Upper lobe of left lung (tissue), 4 donors: ENCODE results near the gene TROAP.

Experiments used
- POLR2A ChIP-seq, 4 donors: fragments of 450-650 bp; IDR thresholded peaks; one replicate each; pipeline ENCODE4 v1.5.1; 2016 to 2017; ENCODE audit warnings: antibody characterized with exemption in 4 of 4, mild to moderate bottlenecking in 2 of 4
- TF ChIP-seq, protein P1 (sequence below), 6 experiments: fragments of 450-650 bp in 4 of 6; fragments of 200-600 bp in 2 of 6; sonication (generic) in 2 of 6; IDR thresholded peaks; one replicate each; pipeline ENCODE4 v1.5.1; 2016 to 2019; ENCODE audit warnings: antibody characterized with exemption in 6 of 6

DNA sequence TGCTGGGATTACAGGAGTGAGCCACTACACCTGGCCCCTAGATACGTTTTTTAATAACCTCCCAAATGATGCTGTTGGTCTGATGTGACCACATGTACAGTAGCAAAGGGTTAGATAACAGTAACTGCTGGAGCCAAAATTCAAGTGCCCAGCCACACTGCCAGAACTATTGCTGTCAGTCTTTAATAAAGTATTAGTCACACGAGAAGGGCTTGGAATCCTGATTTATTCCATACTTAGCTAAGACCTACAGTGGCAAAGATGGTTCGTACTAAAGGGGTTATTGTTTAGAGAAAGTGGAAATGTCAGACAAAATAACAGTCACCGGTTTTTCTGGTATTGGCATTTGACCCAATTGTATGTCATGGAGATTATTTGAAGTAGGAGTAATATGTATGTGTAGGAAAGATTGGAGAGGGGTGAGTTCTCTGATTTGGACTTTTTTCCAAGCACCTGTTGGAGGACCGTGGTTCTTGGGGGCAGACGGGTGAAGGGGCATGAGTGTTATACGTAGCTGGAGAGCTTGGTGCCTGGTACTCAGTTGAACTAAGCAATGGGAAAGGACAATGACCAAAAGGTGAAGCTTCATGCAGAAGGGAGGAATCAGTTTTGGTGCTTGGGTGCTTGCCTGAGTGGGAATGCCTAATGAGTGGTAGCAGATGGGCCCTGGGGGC, 48.5 kb upstream of the TROAP start:
- TF ChIP-seq POLR2A (IDR thresholded peaks at IDR 0.05) = no peak
- TF ChIP-seq, protein P1, sequence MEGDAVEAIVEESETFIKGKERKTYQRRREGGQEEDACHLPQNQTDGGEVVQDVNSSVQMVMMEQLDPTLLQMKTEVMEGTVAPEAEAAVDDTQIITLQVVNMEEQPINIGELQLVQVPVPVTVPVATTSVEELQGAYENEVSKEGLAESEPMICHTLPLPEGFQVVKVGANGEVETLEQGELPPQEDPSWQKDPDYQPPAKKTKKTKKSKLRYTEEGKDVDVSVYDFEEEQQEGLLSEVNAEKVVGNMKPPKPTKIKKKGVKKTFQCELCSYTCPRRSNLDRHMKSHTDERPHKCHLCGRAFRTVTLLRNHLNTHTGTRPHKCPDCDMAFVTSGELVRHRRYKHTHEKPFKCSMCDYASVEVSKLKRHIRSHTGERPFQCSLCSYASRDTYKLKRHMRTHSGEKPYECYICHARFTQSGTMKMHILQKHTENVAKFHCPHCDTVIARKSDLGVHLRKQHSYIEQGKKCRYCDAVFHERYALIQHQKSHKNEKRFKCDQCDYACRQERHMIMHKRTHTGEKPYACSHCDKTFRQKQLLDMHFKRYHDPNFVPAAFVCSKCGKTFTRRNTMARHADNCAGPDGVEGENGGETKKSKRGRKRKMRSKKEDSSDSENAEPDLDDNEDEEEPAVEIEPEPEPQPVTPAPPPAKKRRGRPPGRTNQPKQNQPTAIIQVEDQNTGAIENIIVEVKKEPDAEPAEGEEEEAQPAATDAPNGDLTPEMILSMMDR (IDR thresholded peaks at IDR 0.05) = no peak
